Endodermal cell (in vitro differentiated cells): ENCODE measurements around the gene ALDH5A1. TPM values are rescaled to one million over a fixed set of nuclear protein-coding genes. Genes with fewer than 3 reads are reported as not detected.

Experiments
- DNase-seq: peaks from one replicate; pipeline ENCODE4 v3.0.0-alpha.2; 2017
- H3K27ac ChIP-seq: 2 replicates; pipeline ENCODE4 v1.5.1; 2013; ENCODE audit warnings: mild to moderate bottlenecking, low read depth, low read length, moderate library complexity
- H3K27me3 ChIP-seq: 2 replicates; pipeline ENCODE4 v1.6.1; 2013; ENCODE audit warnings: mild to moderate bottlenecking, low read length, moderate library complexity; ENCODE audit not compliant: insufficient read depth, control insufficient read depth, poor library complexity, severe bottlenecking
- H3K36me3 ChIP-seq: 2 replicates; pipeline ENCODE4 v1.7.0; 2013; ENCODE audit warnings: mild to moderate bottlenecking, low read length, moderate library complexity; ENCODE audit not compliant: control insufficient read depth, insufficient read depth
- H3K4me1 ChIP-seq: one replicate; pipeline ENCODE4 v1.7.0; 2013; ENCODE audit warnings: low read length; ENCODE audit not compliant: control insufficient read depth, insufficient read depth
- H3K4me3 ChIP-seq: 2 replicates; pipeline ENCODE4 v1.5.1; 2013; ENCODE audit warnings: mild to moderate bottlenecking, low read length, moderate library complexity
- H3K9ac ChIP-seq: 2 replicates; pipeline ENCODE4 v1.6.1; 2013; ENCODE audit warnings: mild to moderate bottlenecking, low read length, moderate library complexity; ENCODE audit not compliant: poor library complexity, severe bottlenecking; ENCODE audit errors: extremely low read depth
- H3K9me3 ChIP-seq: 2 replicates; pipeline ENCODE4 v1.6.1; 2013; ENCODE audit warnings: mild to moderate bottlenecking, low read length, moderate library complexity; ENCODE audit not compliant: control insufficient read depth
- H3K27ac Mint-ChIP-seq: 2 replicates; pipeline ENCODE4 v1.8.0; 2020; ENCODE audit warnings: mixed read lengths
- H3K27me3 Mint-ChIP-seq: 2 replicates; pipeline ENCODE4 v1.8.0; 2021; ENCODE audit warnings: mild to moderate bottlenecking, mixed read lengths; ENCODE audit not compliant: insufficient read depth
- H3K36me3 Mint-ChIP-seq: 2 replicates; pipeline ENCODE4 v1.8.0; 2020; ENCODE audit warnings: low read depth, mixed read lengths
- H3K4me1 Mint-ChIP-seq: 2 replicates; pipeline ENCODE4 v1.8.0; 2020; ENCODE audit warnings: mixed read lengths
- H3K4me3 Mint-ChIP-seq: 2 replicates; pipeline ENCODE4 v1.8.0; 2020; ENCODE audit warnings: mild to moderate bottlenecking, moderate library complexity, mixed read lengths
- H3K9me3 Mint-ChIP-seq: 2 replicates; pipeline ENCODE4 v1.8.0; 2020; ENCODE audit warnings: mild to moderate bottlenecking, mixed read lengths
- CTCF ChIP-seq: fragments of 200-600 bp; sonication (generic); conservative IDR thresholded peaks from 2 replicates; pipeline ENCODE4 v1.5.0; 2021; ENCODE audit warnings: antibody characterized with exemption, mild to moderate bottlenecking
- WGBS, 2 experiments: methylation state at CpG; one replicate each; pipeline versions ENCODE4 v1.1.5 to v1.1.7; 2013; ENCODE audit warnings: missing lambda C conversion rate in 2 of 2, mixed read lengths in 1 of 2; ENCODE audit not compliant: insufficient coverage in 1 of 2, insufficient read length in 1 of 2; 5-methylcytosine and 5-hydroxymethylcytosine counted together
- total RNA-seq, 2 donors: library from RNA; stranded (reverse); fragmentation: NEBNext Ultra II Directional in 1 of 2; extraction: Animal tissue kit (Norgen Biotek cat#: 25700) in 1 of 2; gene quantifications; 2 replicates in 1 of 2; 3 replicates in 1 of 2; pipeline ENCODE4 v1.2.1, GENCODE V29; 2021

ALDH5A1 gene
- total RNA-seq, 2 donors from 2014 or later, result 7.1 to 9.6 TPM

GRCh38 chr6:24455061-24455460 lies 39.7 kb upstream of the ALDH5A1 start:
- Histone ChIP-seq H3K36me3 (no peaks in the 10 kb centered on the region), H3K4me1 (no peaks in the 10 kb centered on the region), H3K9ac (no peak overlapping the region), H3K9me3 (no peaks in the 10 kb centered on the region), H3K27me3 (no peaks in the 10 kb centered on the region), H3K4me3 (no peak overlapping the region), H3K27ac (no peak overlapping the region)
- TF ChIP-seq CTCF, result no peak
- DNase-seq, result no peak
- WGBS, 2 experiments, result 75 to 86% methylated on average over 4 of the region's 4 CpGs
- H3K27ac Mint-ChIP-seq, result no peak overlapping the region
- H3K4me1 Mint-ChIP-seq, result no peaks in the 10 kb centered on the region
- H3K9me3 Mint-ChIP-seq, result no peaks in the 10 kb centered on the region
- no peak overlapping the region for H3K4me3 Mint-ChIP-seq
- H3K36me3 Mint-ChIP-seq, result peaks cover 4% of the 10 kb centered on the region
- H3K27me3 Mint-ChIP-seq, result no peaks in the 10 kb centered on the region

- no peak for DNase-seq
- H3K27me3 ChIP-seq, result no peaks in the 10 kb centered on the region
- no peaks in the 10 kb centered on the region for H3K36me3 ChIP-seq
- Mint-ChIP-seq H3K36me3 (peaks cover 4% of the 10 kb centered on the region), H3K27me3 (no peaks in the 10 kb centered on the region), H3K27ac (no peak overlapping the region), H3K4me1 (no peaks in the 10 kb centered on the region), H3K4me3 (no peak overlapping the region), H3K9me3 (no peaks in the 10 kb centered on the region)
- H3K9me3 ChIP-seq, result no peaks in the 10 kb centered on the region
- TF ChIP-seq CTCF, result no peak
- H3K4me3 ChIP-seq, result no peak overlapping the region
- no peaks in the 10 kb centered on the region for H3K4me1 ChIP-seq
- H3K9ac ChIP-seq, result no peak overlapping the region
- WGBS, 2 experiments, result 60 to 84% methylated on average over 3 to 4 of the region's 4 CpGs
- no peak overlapping the region for H3K27ac ChIP-seq
These were observed 36.6 kb upstream of the ALDH5A1 start for GRCh38 chr6:24458134-24458533.

- Mint-ChIP-seq H3K4me1 (no peaks in the 10 kb centered on the region), H3K27me3 (no peaks in the 10 kb centered on the region), H3K4me3 (no peak overlapping the region), H3K9me3 (no peaks in the 10 kb centered on the region), H3K27ac (no peak overlapping the region), H3K36me3 (peaks cover 4% of the 10 kb centered on the region)
- WGBS, 2 experiments, result 95 to 100% methylated on average over 1 to 2 of the region's 2 CpGs
- no peak for TF ChIP-seq CTCF
- Histone ChIP-seq H3K36me3 (no peaks in the 10 kb centered on the region), H3K4me3 (no peak overlapping the region), H3K27me3 (no peaks in the 10 kb centered on the region), H3K9ac (no peak overlapping the region), H3K9me3 (no peaks in the 10 kb centered on the region), H3K27ac (no peak overlapping the region), H3K4me1 (no peaks in the 10 kb centered on the region)
- DNase-seq, result no peak
These were observed 35.8 kb upstream of the ALDH5A1 start for GRCh38 chr6:24458941-24459340.
